B cell (primary cell): ENCODE results near the gene CRYGB.

Experiments
- CTCF ChIP-seq: fragments of 200-600 bp; IDR thresholded peaks from one replicate; pipeline ENCODE4 v1.8.0; 2022; ENCODE audit warnings: antibody characterized with exemption, mild to moderate bottlenecking
- EZH2 ChIP-seq: IDR thresholded peaks from 2 replicates; pipeline ENCODE4 v1.6.1; 2012; ENCODE audit warnings: borderline replicate concordance, low read depth, mild to moderate bottlenecking, moderate library complexity, low read length; ENCODE audit not compliant: insufficient read depth, poor library complexity, severe bottlenecking

DNA sequence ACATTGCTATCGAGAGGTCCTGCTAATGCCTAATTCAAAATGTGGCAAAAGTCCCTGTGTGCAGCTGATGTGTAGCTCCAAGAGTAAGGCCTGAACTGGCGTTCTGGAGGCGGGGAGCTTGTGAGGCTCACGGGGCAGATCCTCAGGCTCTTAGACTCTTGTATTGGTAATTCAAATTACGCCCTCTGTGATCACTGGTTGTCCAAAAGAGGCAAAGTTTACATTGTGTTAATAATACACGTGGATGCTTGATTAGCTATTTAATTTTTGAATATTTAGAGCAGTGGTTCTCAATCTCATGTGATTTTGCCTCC, 29.8 kb upstream of the CRYGB start:
- TF ChIP-seq CTCF, result no peak
- TF ChIP-seq EZH2, result no peak
